Measurements from ENCODE around the gene SFN. TPM values are rescaled to one million over a fixed set of nuclear protein-coding genes. Genes with fewer than 3 reads are reported as not detected.

SFN gene
- total RNA-seq, 1 experiment from 2014 or later: 1.0 TPM

GRCh38 chr1:26911399-26912146 lies 48.6 kb downstream of the SFN start:
- DNase-seq (ENCODE audit: low spot score): no peak

- no peak for DNase-seq (ENCODE audit: low spot score)
These were observed 49.2 kb downstream of the SFN start for GRCh38 chr1:26912147-26912490.

- no peak for DNase-seq (ENCODE audit: low spot score)
These were observed 50.4 kb downstream of the SFN start for GRCh38 chr1:26913389-26913753.

Other genes starting within 250 kb of the SFN start
- 10.7 and 13.0 TPM in 2 replicates for gene ARID1A, start 167.1 kb upstream of the SFN start, total RNA-seq (2014; rRNA removed; shearing (Covaris generic))
- 14.5 and 15.2 TPM in 2 replicates for gene PIGV, start 75.2 kb upstream of the SFN start, total RNA-seq (2014; rRNA removed; shearing (Covaris generic))
- 13.8 and 15.9 TPM in 2 replicates for gene ZDHHC18, start 36.5 kb upstream of the SFN start, total RNA-seq (2014; rRNA removed; shearing (Covaris generic))
- 13.0 and 14.2 TPM in 2 replicates for gene GPN2, start 27.1 kb downstream of the SFN start, total RNA-seq (2014; rRNA removed; shearing (Covaris generic))
- 5.1 and 15.9 TPM in 2 replicates for gene GPATCH3, start 37.3 kb downstream of the SFN start, total RNA-seq (2014; rRNA removed; shearing (Covaris generic))
- not detected in 2 replicates for gene NR0B2, start 50.8 kb downstream of the SFN start, total RNA-seq (2014; rRNA removed; shearing (Covaris generic))
- 44.2 and 55.1 TPM in 2 replicates for gene NUDC, start 58.6 kb downstream of the SFN start, total RNA-seq (2014; rRNA removed; shearing (Covaris generic))
- not detected in 2 replicates for gene KDF1, start 97.3 kb downstream of the SFN start, total RNA-seq (2014; rRNA removed; shearing (Covaris generic))
- gene TRNP1, start 130.5 kb downstream of the SFN start, total RNA-seq (2014; rRNA removed; shearing (Covaris generic)): 3.1 and 3.3 TPM in 2 replicates
- gene TENT5B, start 149.7 kb downstream of the SFN start, total RNA-seq (2014; rRNA removed; shearing (Covaris generic)): 1.0 and 2.0 TPM in 2 replicates

Measured in H4 (cell line).